T-cell (primary cell): ENCODE results near the gene PDE12. TPM values are rescaled to one million over a fixed set of nuclear protein-coding genes. Genes with fewer than 3 reads are reported as not detected.

Experiments
- ATAC-seq, 4 experiments: fragments of 200-7000 bp in 3 of 4; fragments of 150-1000 bp in 1 of 4; cut with Tn5 transposase; replicated peaks in 1 of 4; 1 replicate in 3 of 4; 2 replicates in 1 of 4; pipeline ENCODE4 v1.10.0; 2021; ENCODE audit warnings: moderate library complexity in 3 of 4, mild to moderate bottlenecking in 2 of 4, moderate number of reproducible peaks in 1 of 4
- CTCF ChIA-PET, 2 donors: fragments of 300-600 bp; sonication (Branson Sonifier 250); formaldehyde crosslinking; loops; one replicate each; lab custom pipeline; 2022; ENCODE audit warnings: antibody characterized with exemption in 2 of 2; lab: Charles Lee
- POLR2A ChIA-PET, 2 donors: fragments of 300-600 bp; sonication (Branson Sonifier 250); formaldehyde crosslinking; loops; one replicate each; lab custom pipeline; 2022; ENCODE audit warnings: antibody characterized with exemption in 2 of 2; lab: Charles Lee
- DNase-seq, 35 experiments: peaks; one replicate each; pipeline versions ENCODE4 v3.0.0 to v3.0.0-alpha.2; 2013 to 2023
- H3K27ac ChIP-seq: one replicate; pipeline ENCODE4 v1.5.1; 2013; ENCODE audit warnings: low read length
- H3K27me3 ChIP-seq, 2 experiments: replicated peaks in 1 of 2; 1 replicate in 1 of 2; 2 replicates in 1 of 2; pipeline versions ENCODE4 v1.6.1 to v1.7.0; 2013; ENCODE audit warnings: low read length in 1 of 2, mixed read lengths in 1 of 2; ENCODE audit not compliant: control insufficient read depth in 2 of 2, insufficient read depth in 2 of 2; ENCODE audit errors: extremely low read depth in 1 of 2
- H3K36me3 ChIP-seq, 2 donors: 1 replicate in 1 of 2; 2 replicates in 1 of 2; pipeline versions ENCODE4 v1.6.1 to v1.7.0; 2013; ENCODE audit warnings: low read length in 1 of 2; ENCODE audit not compliant: control insufficient read depth in 2 of 2, insufficient read depth in 1 of 2; ENCODE audit errors: extremely low read depth in 1 of 2
- H3K4me1 ChIP-seq, 2 experiments: 1 replicate in 1 of 2; 2 replicates in 1 of 2; pipeline versions ENCODE4 v1.6.1 to v1.7.0; 2013; ENCODE audit warnings: low read length in 2 of 2, mixed read lengths in 1 of 2; ENCODE audit not compliant: insufficient read depth in 2 of 2, control insufficient read depth in 1 of 2; ENCODE audit errors: extremely low read depth in 1 of 2
- H3K4me3 ChIP-seq, 2 donors: 1 replicate in 1 of 2; 2 replicates in 1 of 2; pipeline versions ENCODE4 v1.5.1 to v1.7.0; 2013; ENCODE audit warnings: mild to moderate bottlenecking in 2 of 2, low read length in 1 of 2, moderate library complexity in 1 of 2; ENCODE audit not compliant: control insufficient read depth in 1 of 2; ENCODE audit errors: extremely low read depth in 1 of 2
- H3K9me3 ChIP-seq: 2 replicates; pipeline ENCODE4 v1.7.0; 2013
- H3K27ac Mint-ChIP-seq, 2 donors: one replicate each; pipeline ENCODE4 v1.8.0; 2020 to 2021; ENCODE audit warnings: mild to moderate bottlenecking in 2 of 2, mixed read lengths in 2 of 2
- H3K27me3 Mint-ChIP-seq, 2 donors: one replicate each; pipeline ENCODE4 v1.8.0; 2021 to 2022; ENCODE audit warnings: mixed read lengths in 2 of 2
- H3K36me3 Mint-ChIP-seq: one replicate; pipeline ENCODE4 v1.8.0; 2021; ENCODE audit warnings: mixed read lengths
- H3K4me1 Mint-ChIP-seq, 3 donors: one replicate each; pipeline ENCODE4 v1.8.0; 2020 to 2022; ENCODE audit warnings: mixed read lengths in 3 of 3, mild to moderate bottlenecking in 1 of 3
- H3K4me3 Mint-ChIP-seq, 3 donors: one replicate each; pipeline ENCODE4 v1.8.0; 2020 to 2022; ENCODE audit warnings: mild to moderate bottlenecking in 3 of 3, mixed read lengths in 3 of 3, moderate library complexity in 3 of 3
- H3K9me3 Mint-ChIP-seq, 3 donors: one replicate each; pipeline ENCODE4 v1.8.0; 2020 to 2022; ENCODE audit warnings: mixed read lengths in 3 of 3
- WGBS: methylation state at CpG from one replicate; pipeline ENCODE4 v1.1.5; 2013; ENCODE audit warnings: missing lambda C conversion rate; ENCODE audit not compliant: insufficient coverage; 5-methylcytosine and 5-hydroxymethylcytosine counted together
- total RNA-seq, 35 experiments: library from RNA in 6 of 35; stranded (reverse) in 6 of 35; fragments of 120-200 nt in 1 of 35; gene quantifications; one replicate each; pipeline versions ENCODE4 v1.2.1 to v1.2.4 and lab custom pipeline; 2013 to 2026

PDE12 gene, protein sequence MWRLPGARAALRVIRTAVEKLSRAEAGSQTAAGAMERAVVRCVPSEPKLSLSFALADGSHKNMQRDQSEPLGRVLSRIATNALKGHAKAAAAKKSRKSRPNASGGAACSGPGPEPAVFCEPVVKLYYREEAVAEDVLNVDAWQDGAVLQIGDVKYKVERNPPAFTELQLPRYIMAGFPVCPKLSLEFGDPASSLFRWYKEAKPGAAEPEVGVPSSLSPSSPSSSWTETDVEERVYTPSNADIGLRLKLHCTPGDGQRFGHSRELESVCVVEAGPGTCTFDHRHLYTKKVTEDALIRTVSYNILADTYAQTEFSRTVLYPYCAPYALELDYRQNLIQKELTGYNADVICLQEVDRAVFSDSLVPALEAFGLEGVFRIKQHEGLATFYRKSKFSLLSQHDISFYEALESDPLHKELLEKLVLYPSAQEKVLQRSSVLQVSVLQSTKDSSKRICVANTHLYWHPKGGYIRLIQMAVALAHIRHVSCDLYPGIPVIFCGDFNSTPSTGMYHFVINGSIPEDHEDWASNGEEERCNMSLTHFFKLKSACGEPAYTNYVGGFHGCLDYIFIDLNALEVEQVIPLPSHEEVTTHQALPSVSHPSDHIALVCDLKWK
- total RNA-seq (10 to 100 TPM; 23.0 to 32.5 (median 26.7) TPM), total RNA-seq (lab: John Stamatoyannopoulos, UW) (52.2 to 178 (median 94.4) reads per million in 29 experiments)
- total RNA-seq (2013) = 25.0 TPM

DNA sequence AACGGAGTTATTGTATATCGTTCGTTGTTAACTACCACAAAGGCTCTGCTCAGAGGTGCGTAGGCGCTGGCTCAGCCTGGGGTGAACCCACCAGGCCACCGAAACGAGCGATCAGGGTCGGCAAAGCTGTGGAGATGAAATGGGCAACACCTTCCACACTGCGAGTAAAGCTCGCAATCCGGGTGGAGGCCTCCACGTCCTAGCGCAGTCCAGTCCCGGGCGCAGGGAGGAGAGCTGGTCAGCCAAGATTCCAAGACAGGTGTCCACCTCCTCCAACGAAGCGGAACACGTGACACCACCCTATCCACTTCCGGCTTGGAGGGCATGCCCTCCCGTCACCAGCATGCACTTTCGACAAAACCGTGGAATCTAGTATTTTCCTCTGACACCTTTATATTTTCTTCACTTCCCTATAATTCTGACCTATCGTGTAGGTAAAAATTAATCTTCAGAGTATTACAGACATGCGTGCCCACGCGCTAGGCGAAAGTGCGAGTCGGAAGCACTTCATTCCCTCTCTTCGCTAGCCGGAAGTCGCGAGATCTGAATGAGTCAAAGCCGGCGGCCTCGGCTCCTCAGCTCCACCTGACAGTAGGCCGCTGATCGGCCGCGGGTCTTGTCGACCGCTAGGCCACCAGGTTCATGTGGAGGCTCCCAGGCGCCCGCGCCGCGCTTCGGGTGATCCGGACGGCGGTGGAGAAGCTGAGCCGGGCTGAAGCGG, at the start of gene PDE12:
TSS of gene PDE12 (plus strand) at position 537 of the 721 bp plus-strand sequence. CDS start at position 643, 106 bp downstream.
- ChIA-PET POLR2A (interaction anchor here (0.6 to 5.4 kb wide), 10 partner anchors 10 to 873 kb away, joined by 3 to 47 read pairs (median 4); partner anchors contain the start of genes ARF4 (in 1 of the 2), SLMAP (in 1 of the 2) and TASOR (in 1 of the 2)), CTCF (interaction anchor here (0.5 to 2.5 kb wide), 7 partner anchors 12 to 308 kb away, joined by 3 to 6 read pairs (median 3); partner anchors contain the start of gene ARF4 (in 1 of the 2))
- WGBS = under 1% methylated on average over 47 of the region's 54 CpGs

DNA sequence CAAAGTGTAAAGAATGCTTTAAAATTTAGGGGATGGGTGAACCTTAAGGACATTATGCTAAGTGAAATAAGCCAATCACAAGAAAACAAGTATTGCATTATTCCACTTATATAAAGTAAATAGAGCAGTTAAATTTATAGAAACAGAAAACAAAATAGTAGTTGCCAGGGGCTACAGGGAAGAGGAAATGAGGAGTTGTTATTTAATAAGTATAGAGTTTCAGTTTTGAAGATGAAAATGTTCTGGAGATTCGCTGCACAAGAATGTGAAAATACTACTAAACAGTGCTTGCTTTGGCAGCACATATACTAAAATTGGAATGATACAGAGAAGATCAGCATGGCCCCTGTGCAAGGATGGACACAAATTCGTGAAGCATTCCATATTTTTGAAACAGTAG, 43.9 kb upstream of the PDE12 start:
- Mint-ChIP-seq H3K27me3 (peaks cover 3 to 5% of the 10 kb centered on the region in 2 donors), H3K36me3 (no peaks in the 10 kb centered on the region), H3K4me1 (no peaks in the 10 kb centered on the region), H3K9me3 (no peaks in the 10 kb centered on the region), H3K27ac (no peak overlapping the region), H3K4me3 (no peak overlapping the region)
- Histone ChIP-seq H3K36me3 (no peaks in the 10 kb centered on the region), H3K27ac (no peak overlapping the region), H3K4me1 (no peaks in the 10 kb centered on the region), H3K4me3 (no peak overlapping the region), H3K9me3 (no peaks in the 10 kb centered on the region), H3K27me3 (peaks cover 0 to 4% of the 10 kb centered on the region in 2 experiments)
- DNase-seq = no peak
- no peak for ATAC-seq
- CTCF ChIA-PET = no interaction called here
- POLR2A ChIA-PET = no interaction called here
- WGBS = 50% methylated on average over 1 of the region's 2 CpGs

More for the DNA sequence above, at the start of gene PDE12:
- Mint-ChIP-seq H3K4me3 (peak within 1 kb of the TSS; percentile 86 to 90 (median 87)), H3K9me3 (no peaks in the 10 kb centered on the region), H3K4me1 (peaks cover 40 to 51% (median 44%) of the 10 kb centered on the region in 3 donors), H3K27ac (peak within 1 kb of the TSS; percentile 99), H3K27me3 (no peaks in the 10 kb centered on the region), H3K36me3 (peaks cover 14% of the 10 kb centered on the region)
- Histone ChIP-seq H3K4me1 (peaks cover 18 to 36% of the 10 kb centered on the region in 2 experiments), H3K9me3 (no peaks in the 10 kb centered on the region), H3K27me3 (no peaks in the 10 kb centered on the region), H3K27ac (peak within 1 kb of the TSS; percentile 87), H3K4me3 (peak within 1 kb of the TSS; percentile 90 to 97), H3K36me3 (peaks cover 0 to 10% of the 10 kb centered on the region in 2 donors)
- peak; percentile 78 to 83 (median 82) for ATAC-seq
- DNase-seq = peak; percentile 47 to 87 (median 73)

DNA sequence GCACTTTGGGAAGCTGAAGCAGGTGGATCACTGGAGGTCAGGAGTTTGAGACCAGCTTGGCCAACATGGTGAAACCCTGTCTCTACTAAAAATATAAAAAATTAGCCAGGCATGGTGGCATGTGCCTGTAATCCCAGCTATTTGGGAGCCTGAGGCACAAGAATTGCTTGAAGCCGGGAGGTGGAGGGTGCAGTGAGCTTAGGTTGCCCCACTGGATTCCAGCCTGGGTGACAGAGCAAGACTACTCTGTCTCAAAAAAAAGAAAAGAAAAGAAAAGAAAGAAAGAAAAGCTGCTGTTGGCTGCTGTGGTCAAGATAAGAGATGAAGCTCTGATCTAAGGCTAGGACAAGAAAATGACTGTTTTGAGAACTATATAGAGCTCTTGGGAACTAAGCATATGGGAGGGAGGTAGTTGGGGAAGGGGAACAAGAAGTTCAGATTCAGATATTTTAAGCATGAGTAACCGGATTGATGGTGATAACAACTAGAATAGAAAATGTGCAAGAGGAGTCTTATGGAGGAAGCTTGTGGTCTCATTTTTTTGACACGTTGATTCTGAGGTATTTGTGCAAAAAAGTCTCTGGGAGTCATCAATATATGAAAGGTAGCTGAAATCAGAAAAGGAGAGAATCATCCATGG, 37.7 kb upstream of the PDE12 start:
- DNase-seq (no peak), ATAC-seq (no peak)
- ChIA-PET CTCF (interaction anchor here in 1 of 2 donors (0.6 kb wide), 1 partner anchor 704 kb away, joined by 4 read pairs; no protein-coding TSS in a partner anchor), POLR2A (no interaction called here)
- Mint-ChIP-seq H3K9me3 (no peaks in the 10 kb centered on the region), H3K36me3 (no peaks in the 10 kb centered on the region), H3K27me3 (peaks cover 0 to 8% of the 10 kb centered on the region in 2 donors), H3K27ac (no peak overlapping the region), H3K4me3 (no peak overlapping the region), H3K4me1 (peaks cover 1 to 9% (median 4%) of the 10 kb centered on the region in 3 donors)
- H3K9me3 ChIP-seq = no peaks in the 10 kb centered on the region
- H3K4me3 ChIP-seq = no peak overlapping the region
- H3K4me1 ChIP-seq = no peaks in the 10 kb centered on the region
- H3K36me3 ChIP-seq = no peaks in the 10 kb centered on the region
- peaks cover 0 to 7% of the 10 kb centered on the region in 2 experiments for H3K27me3 ChIP-seq
- WGBS = 50% methylated on average over 3 of the region's 3 CpGs
- no peak overlapping the region for H3K27ac ChIP-seq

DNA sequence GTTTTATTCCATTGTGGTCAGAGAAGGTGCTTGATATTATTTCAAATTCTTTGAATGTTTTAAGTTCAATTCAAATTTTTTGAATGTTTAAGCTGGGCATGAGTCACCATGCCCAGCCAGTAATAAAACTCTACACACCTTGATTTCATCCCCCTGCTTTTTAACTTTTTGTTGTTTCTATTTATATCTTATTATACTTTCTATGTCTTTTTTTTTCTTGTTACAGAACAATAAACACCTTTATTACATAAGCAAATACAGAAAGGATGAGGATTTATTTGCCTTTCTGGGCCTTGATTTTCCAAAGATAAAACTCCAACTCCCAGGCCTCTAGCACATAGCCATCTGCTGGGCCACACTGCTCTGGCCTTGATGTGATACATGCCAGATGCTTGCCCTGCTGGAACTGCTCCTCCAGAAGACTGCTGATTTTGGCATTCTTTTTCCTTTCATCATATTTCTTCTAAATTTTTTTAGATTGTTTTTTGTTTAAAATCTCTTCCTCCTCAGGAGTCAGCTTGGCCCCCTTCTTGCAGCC, 25.9 kb upstream of the PDE12 start:
- H3K4me1 ChIP-seq = no peaks in the 10 kb centered on the region
- ChIA-PET CTCF (no interaction called here), POLR2A (interaction anchor here in 1 of 2 donors (0.7 kb wide), 1 partner anchor 20 kb away, joined by 3 read pairs; no protein-coding TSS in a partner anchor)
- Mint-ChIP-seq H3K4me1 (no peaks in the 10 kb centered on the region), H3K9me3 (peaks cover 0 to 4% (median 1%) of the 10 kb centered on the region in 3 donors), H3K27me3 (no peaks in the 10 kb centered on the region), H3K4me3 (no peak overlapping the region), H3K36me3 (no peaks in the 10 kb centered on the region), H3K27ac (no peak overlapping the region)
- ATAC-seq = no peak
- no peak overlapping the region for H3K27ac ChIP-seq
- no peaks in the 10 kb centered on the region for H3K36me3 ChIP-seq
- H3K4me3 ChIP-seq = no peak overlapping the region
- no peaks in the 10 kb centered on the region for H3K27me3 ChIP-seq
- no peaks in the 10 kb centered on the region for H3K9me3 ChIP-seq
- no peak for DNase-seq

DNA sequence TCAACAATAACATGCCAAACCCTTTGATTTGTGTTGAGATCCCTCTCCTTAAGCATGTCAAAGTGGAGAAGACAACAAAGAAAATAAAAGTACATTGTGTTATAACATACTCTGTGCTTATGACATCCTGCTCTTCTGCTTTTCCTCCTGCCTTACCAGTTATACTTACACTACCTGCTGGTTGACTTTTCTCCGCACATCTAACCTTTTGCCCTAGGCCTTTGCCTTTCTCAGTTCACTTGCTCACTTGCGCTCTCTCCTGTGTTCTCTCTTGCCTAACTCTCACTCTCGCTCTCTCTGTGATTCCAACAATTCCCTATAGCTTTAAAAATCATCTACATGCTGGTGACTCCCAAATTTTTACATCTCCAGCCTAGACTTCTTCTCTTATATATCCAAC, 17.6 kb upstream of the PDE12 start:
- Histone ChIP-seq H3K27me3 (no peaks in the 10 kb centered on the region), H3K4me1 (no peaks in the 10 kb centered on the region), H3K27ac (no peak overlapping the region), H3K4me3 (no peak overlapping the region), H3K9me3 (no peaks in the 10 kb centered on the region), H3K36me3 (no peaks in the 10 kb centered on the region)
- ATAC-seq (no peak), DNase-seq (no peak)
- no peaks in the 10 kb centered on the region for H3K4me1 Mint-ChIP-seq
- POLR2A ChIA-PET = no interaction called here
- peaks cover 0 to 2% (median 0%) of the 10 kb centered on the region in 3 donors for H3K9me3 Mint-ChIP-seq
- CTCF ChIA-PET = no interaction called here
- H3K27ac Mint-ChIP-seq = no peak overlapping the region
- H3K4me3 Mint-ChIP-seq = no peak overlapping the region
- no peaks in the 10 kb centered on the region for H3K36me3 Mint-ChIP-seq
- WGBS = 100% methylated on average over 3 of the region's 3 CpGs
- no peaks in the 10 kb centered on the region for H3K27me3 Mint-ChIP-seq
